Neural cell (in vitro differentiated cells): ENCODE data around the gene KDM4E. TPM values are rescaled to one million over a fixed set of nuclear protein-coding genes. Genes with fewer than 3 reads are reported as not detected.

Experiments used
- H2AFZ ChIP-seq: fragments of 200-600, 300-800 bp; sonication (generic), shearing (Covaris generic); 2 replicates; pipeline ENCODE4 v1.6.0; 2014; ENCODE audit warnings: low read depth, mild to moderate bottlenecking, antibody characterized with exemption, low read length, moderate library complexity
- H3F3A ChIP-seq: fragments of 200-600 bp; shearing (Covaris generic); 2 replicates; pipeline ENCODE4 v1.6.1; 2016; ENCODE audit warnings: mild to moderate bottlenecking, moderate library complexity, mixed read lengths, antibody characterized with exemption, low read length; ENCODE audit not compliant: insufficient read depth, poor library complexity, severe bottlenecking
- H3K27ac ChIP-seq: fragments of 200-600, 300-800 bp; sonication (generic), shearing (Covaris generic); 2 replicates; pipeline ENCODE4 v1.5.1; 2014; ENCODE audit warnings: mild to moderate bottlenecking, low read length, moderate library complexity
- H3K27me3 ChIP-seq: fragments of 300-800, 200-600 bp; sonication (generic), shearing (Covaris generic); 2 replicates; pipeline ENCODE4 v1.6.0; 2014; ENCODE audit warnings: mild to moderate bottlenecking, low read depth, low read length, moderate library complexity; ENCODE audit not compliant: insufficient read depth
- H3K36me3 ChIP-seq: fragments of 300-800, 200-600 bp; sonication (generic), shearing (Covaris generic); 2 replicates; pipeline ENCODE4 v1.5.1; 2014; ENCODE audit warnings: mild to moderate bottlenecking, antibody characterized with exemption, low read length, moderate library complexity; ENCODE audit not compliant: insufficient read depth
- H3K4me2 ChIP-seq: fragments of 300-800, 200-600 bp; sonication (generic), shearing (Covaris generic); 2 replicates; pipeline ENCODE4 v1.6.0; 2014; ENCODE audit warnings: mild to moderate bottlenecking, low read length
- H3K4me3 ChIP-seq: fragments of 300-800, 200-600 bp; sonication (generic), shearing (Covaris generic); 2 replicates; pipeline ENCODE4 v1.5.1; 2014; ENCODE audit warnings: mild to moderate bottlenecking, low read length, moderate library complexity
- H3K79me2 ChIP-seq: fragments of 200-600 bp; shearing (Covaris generic); replicated peaks from 2 replicates; pipeline ENCODE4 v1.6.0; 2014; ENCODE audit warnings: mild to moderate bottlenecking, low read length, moderate library complexity; ENCODE audit not compliant: insufficient read depth
- H3K9ac ChIP-seq: fragments of 300-800, 200-600 bp; sonication (generic), shearing (Covaris generic); 2 replicates; pipeline ENCODE4 v1.6.1; 2016; ENCODE audit warnings: mild to moderate bottlenecking, low read length, mixed read lengths
- H3K9me2 ChIP-seq: fragments of 200-600 bp; shearing (Covaris generic); 2 replicates; pipeline ENCODE4 v1.6.1; 2016; ENCODE audit warnings: mild to moderate bottlenecking, low read length, mixed read lengths; ENCODE audit not compliant: insufficient read depth
- H3K9me3 ChIP-seq: fragments of 200-600, 300-800 bp; sonication (generic), shearing (Covaris generic); 2 replicates; pipeline ENCODE4 v1.6.1; 2016; ENCODE audit warnings: mild to moderate bottlenecking, mixed run types, low read length, moderate library complexity, mixed read lengths
- H4K20me1 ChIP-seq: fragments of 200-600 bp; shearing (Covaris generic); 2 replicates; pipeline ENCODE4 v1.6.1; 2016; ENCODE audit warnings: mild to moderate bottlenecking, mixed run types; ENCODE audit not compliant: insufficient read depth
- CTCF ChIP-seq: fragments of 450-650 bp; IDR thresholded peaks from 2 replicates; pipeline ENCODE4 v1.5.1; 2014; ENCODE audit warnings: antibody characterized with exemption, mild to moderate bottlenecking, moderate library complexity; ENCODE audit not compliant: poor library complexity, severe bottlenecking
- EP300 ChIP-seq: fragments of 450-650 bp; conservative IDR thresholded peaks from 2 replicates; pipeline ENCODE4 v1.6.1; 2014; ENCODE audit warnings: antibody characterized with exemption, mild to moderate bottlenecking, moderate library complexity; ENCODE audit not compliant: poor library complexity, severe bottlenecking
- EZH2 ChIP-seq: fragments of 200-600, 300-800 bp; shearing (Covaris generic), sonication (generic); IDR thresholded peaks from 2 replicates; pipeline ENCODE4 v1.6.1; 2014; ENCODE audit warnings: antibody characterized with exemption, low read length, borderline replicate concordance, mild to moderate bottlenecking; ENCODE audit not compliant: insufficient read depth, poor library complexity, severe bottlenecking
- MXI1 ChIP-seq: fragments of 450-650 bp; conservative IDR thresholded peaks from 2 replicates; pipeline ENCODE4 v1.6.1; 2014; ENCODE audit warnings: antibody characterized with exemption, mild to moderate bottlenecking; ENCODE audit not compliant: poor library complexity, severe bottlenecking
- POLR2AphosphoS5 ChIP-seq: IDR thresholded peaks from 2 replicates; pipeline ENCODE4 v1.6.1; 2012
- RAD21 ChIP-seq: fragments of 450-650 bp; conservative IDR thresholded peaks from 2 replicates; pipeline ENCODE4 v1.6.1; 2014; ENCODE audit warnings: antibody characterized with exemption, mild to moderate bottlenecking, moderate library complexity
- REST ChIP-seq: IDR thresholded peaks from 2 replicates; pipeline ENCODE4 v1.6.1; 2012; ENCODE audit warnings: borderline replicate concordance
- SMC3 ChIP-seq: fragments of 450-650 bp; conservative IDR thresholded peaks from 2 replicates; pipeline ENCODE4 v1.6.1; 2014; ENCODE audit warnings: antibody characterized with exemption, mild to moderate bottlenecking, moderate library complexity; ENCODE audit not compliant: poor library complexity
- TAF1 ChIP-seq: IDR thresholded peaks from 2 replicates; pipeline ENCODE4 v1.6.1; 2012; ENCODE audit warnings: low read depth
- polyA plus RNA-seq: library from polyadenylated mRNA; depleted of rRNA; stranded (reverse); fragments of >200 nt; gene quantifications from 2 replicates; pipeline ENCODE4 v1.2.3, GENCODE V29; 2014

KDM4E gene
- polyA plus RNA-seq, 1 donor from 2014 or later = not detected

- Histone ChIP-seq H3K36me3 (no peaks in the 10 kb centered on the region), H3K9me2 (no peaks in the 10 kb centered on the region), H3K27me3 (no peaks in the 10 kb centered on the region), H3K9me3 (no peaks in the 10 kb centered on the region), H3K9ac (no peak overlapping the region), H3K4me2 (no peak overlapping the region), H3K79me2 (peaks cover 18% of the 10 kb centered on the region), H3K27ac (no peak overlapping the region), H4K20me1 (no peaks in the 10 kb centered on the region), H2AFZ (no peak overlapping the region), H3F3A (peaks cover 3% of the 10 kb centered on the region), H3K4me3 (no peak overlapping the region)
- TF ChIP-seq EP300 (no peak), EZH2 (no peak), CTCF (no peak), TAF1 (no peak), SMC3 (no peak), RAD21 (no peak), POLR2AphosphoS5 (no peak), REST (no peak), MXI1 (no peak)
Measured at GRCh38 chr11:95072948-95073347, 47.9 kb downstream of the KDM4E start.

GRCh38 chr11:95074792-95075563 lies 49.9 kb downstream of the KDM4E start:
- Histone ChIP-seq H2AFZ (no peak overlapping the region), H3K9ac (no peak overlapping the region), H3K4me2 (no peak overlapping the region), H3K79me2 (peaks cover 5% of the 10 kb centered on the region), H3K27me3 (no peaks in the 10 kb centered on the region), H3F3A (no peaks in the 10 kb centered on the region), H3K9me2 (no peaks in the 10 kb centered on the region), H3K27ac (no peak overlapping the region), H3K36me3 (no peaks in the 10 kb centered on the region), H3K4me3 (no peak overlapping the region), H3K9me3 (no peaks in the 10 kb centered on the region), H4K20me1 (no peaks in the 10 kb centered on the region)
- no peak for TF ChIP-seq CTCF
- no peak for TF ChIP-seq RAD21
